Activated CD4-positive, alpha-beta T cell treated with anti-CD3 and anti-CD28 coated beads for 36 hours (primary cell): ENCODE data around the gene CRACR2B. TPM values are rescaled to one million over a fixed set of nuclear protein-coding genes. Genes with fewer than 3 reads are reported as not detected.
A peak's percentile ranks its signal among the peaks of the same experiment; 100 is the strongest.

ENCODE experiments used
- ATAC-seq: fragments of 200-7000 bp; cut with Tn5 transposase; one replicate; pipeline ENCODE4 v1.10.0; 2021; ENCODE audit warnings: mild to moderate bottlenecking, moderate library complexity
- CTCF ChIA-PET: fragments of 350-600 bp; sonication (Branson Sonifier 250); formaldehyde crosslinking; loops from one replicate; lab custom pipeline; 2021; ENCODE audit warnings: antibody characterized with exemption; lab: Charles Lee
- POLR2A ChIA-PET: fragments of 350-600 bp; sonication (Branson Sonifier 250); formaldehyde crosslinking; loops from one replicate; lab custom pipeline; 2021; ENCODE audit warnings: antibody characterized with exemption, inconsistent platforms; lab: Charles Lee
- DNase-seq: peaks from one replicate; pipeline ENCODE4 v3.0.0-alpha.2; 2020
- H3K27ac Mint-ChIP-seq: one replicate; pipeline ENCODE4 v1.8.0; 2021; ENCODE audit warnings: mixed read lengths
- H3K27me3 Mint-ChIP-seq: one replicate; pipeline ENCODE4 v1.8.0; 2021; ENCODE audit warnings: mixed read lengths
- H3K36me3 Mint-ChIP-seq: one replicate; pipeline ENCODE4 v1.8.0; 2021; ENCODE audit warnings: low read depth, mixed read lengths
- H3K4me1 Mint-ChIP-seq: one replicate; pipeline ENCODE4 v1.8.0; 2021; ENCODE audit warnings: mixed read lengths
- H3K4me3 Mint-ChIP-seq: one replicate; pipeline ENCODE4 v1.8.0; 2021; ENCODE audit warnings: mild to moderate bottlenecking, moderate library complexity, mixed read lengths
- H3K9me3 Mint-ChIP-seq: one replicate; pipeline ENCODE4 v1.8.0; 2021; ENCODE audit warnings: low read depth, mixed read lengths
- intact Hi-C, 2 experiments: fragments of 100-400 bp; cut with DNase I in 1 of 2; cut with micrococcal nuclease in 1 of 2; formaldehyde crosslinking; loops; one replicate each; pipeline versions ENCODE4 v1.14.2 to v1.15.1; 2022 to 2024; cut with DNase I, micrococcal nuclease
- total RNA-seq, 2 experiments: library from RNA; stranded (reverse); gene quantifications; one replicate each; pipeline ENCODE4 v1.2.3, GENCODE V29; 2021

The CRACR2B gene
- total RNA-seq, 2 experiments from 2014 or later: 0.33 to 0.50 TPM

GRCh38 chr11:836700-837099 lies 9.0 kb downstream of the CRACR2B start:
- peaks cover 7% of the 10 kb centered on the region for H3K36me3 Mint-ChIP-seq
- H3K4me3 Mint-ChIP-seq: no peak overlapping the region
- ChIA-PET POLR2A (no interaction called here), CTCF (interaction anchor here (1.4 kb wide), 1 partner anchor 12 kb away, joined by 3 read pairs; no protein-coding TSS in a partner anchor)
- no peak overlapping the region for H3K27ac Mint-ChIP-seq
- no peaks in the 10 kb centered on the region for H3K9me3 Mint-ChIP-seq
- H3K27me3 Mint-ChIP-seq: peaks cover 3% of the 10 kb centered on the region
- ATAC-seq: no peak
- intact Hi-C loops: no loop called here
- no peak for DNase-seq
- H3K4me1 Mint-ChIP-seq: peaks cover 29% of the 10 kb centered on the region

- ATAC-seq (no peak), DNase-seq (no peak)
- intact Hi-C loops: no loop called here
- peaks cover 7% of the 10 kb centered on the region for H3K36me3 Mint-ChIP-seq
- POLR2A ChIA-PET: no interaction called here
- no peaks in the 10 kb centered on the region for H3K9me3 Mint-ChIP-seq
- H3K4me3 Mint-ChIP-seq: no peak overlapping the region
- no peak overlapping the region for H3K27ac Mint-ChIP-seq
- CTCF ChIA-PET: interaction anchor here (1.4 kb wide), 1 partner anchor 11 kb away, joined by 3 read pairs; no protein-coding TSS in a partner anchor
- H3K4me1 Mint-ChIP-seq: peaks cover 25% of the 10 kb centered on the region
- no peaks in the 10 kb centered on the region for H3K27me3 Mint-ChIP-seq
These were observed 9.7 kb downstream of the CRACR2B start for GRCh38 chr11:837189-837989.

- H3K4me1 Mint-ChIP-seq: peaks cover 25% of the 10 kb centered on the region
- H3K27ac Mint-ChIP-seq: no peak overlapping the region
- no peaks in the 10 kb centered on the region for H3K9me3 Mint-ChIP-seq
- no peaks in the 10 kb centered on the region for H3K27me3 Mint-ChIP-seq
- intact Hi-C loops: no loop called here
- DNase-seq (no peak), ATAC-seq (no peak)
- H3K4me3 Mint-ChIP-seq: no peak overlapping the region
- H3K36me3 Mint-ChIP-seq: peaks cover 7% of the 10 kb centered on the region
- CTCF ChIA-PET: interaction anchor here (1.4 kb wide), 1 partner anchor 11 kb away, joined by 3 read pairs; no protein-coding TSS in a partner anchor
- POLR2A ChIA-PET: no interaction called here
These were observed 10.2 kb downstream of the CRACR2B start for GRCh38 chr11:837990-838307.

GRCh38 chr11:838441-839279 lies 10.9 kb downstream of the CRACR2B start:
- CTCF ChIA-PET: no interaction called here

DNA sequence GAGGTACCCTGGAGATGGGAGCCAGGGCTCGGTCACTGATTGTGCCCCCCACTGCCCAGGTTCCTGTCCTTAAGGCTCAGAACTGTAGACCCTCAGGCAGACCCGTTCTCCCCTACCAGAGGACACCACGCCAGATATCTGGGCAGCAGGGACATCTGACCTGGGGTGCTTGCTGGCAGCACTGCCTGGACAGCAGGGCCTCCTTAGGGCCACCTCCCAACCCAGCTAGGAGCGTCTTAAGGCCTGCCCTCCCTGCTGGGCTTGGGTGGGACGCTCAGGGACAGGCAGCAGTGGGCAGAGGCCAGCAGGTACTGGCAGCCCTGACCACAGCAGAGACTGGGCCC lies 11.5 kb downstream of the CRACR2B start:
- intact Hi-C loops: no loop called here
- no peak for DNase-seq
- CTCF ChIA-PET: interaction anchor here (0.6 kb wide), 1 partner anchor 19 kb away, joined by 3 read pairs; no protein-coding TSS in a partner anchor
- H3K36me3 Mint-ChIP-seq: peaks cover 7% of the 10 kb centered on the region
- H3K4me1 Mint-ChIP-seq: peaks cover 26% of the 10 kb centered on the region
- H3K9me3 Mint-ChIP-seq: no peaks in the 10 kb centered on the region
- no peak overlapping the region for H3K4me3 Mint-ChIP-seq
- H3K27ac Mint-ChIP-seq: no peak overlapping the region
- peaks cover 4% of the 10 kb centered on the region for H3K27me3 Mint-ChIP-seq
- ATAC-seq: no peak
- POLR2A ChIA-PET: no interaction called here

More at GRCh38 chr11:838441-839279, 10.9 kb downstream of the CRACR2B start:
- ATAC-seq: no peak
- peaks cover 4% of the 10 kb centered on the region for H3K27me3 Mint-ChIP-seq
- no peak overlapping the region for H3K27ac Mint-ChIP-seq
- peaks cover 7% of the 10 kb centered on the region for H3K36me3 Mint-ChIP-seq
- POLR2A ChIA-PET: no interaction called here
- peaks cover 28% of the 10 kb centered on the region for H3K4me1 Mint-ChIP-seq
- intact Hi-C loops: no loop called here
- no peaks in the 10 kb centered on the region for H3K9me3 Mint-ChIP-seq
- no peak for DNase-seq
- H3K4me3 Mint-ChIP-seq: no peak overlapping the region

DNA sequence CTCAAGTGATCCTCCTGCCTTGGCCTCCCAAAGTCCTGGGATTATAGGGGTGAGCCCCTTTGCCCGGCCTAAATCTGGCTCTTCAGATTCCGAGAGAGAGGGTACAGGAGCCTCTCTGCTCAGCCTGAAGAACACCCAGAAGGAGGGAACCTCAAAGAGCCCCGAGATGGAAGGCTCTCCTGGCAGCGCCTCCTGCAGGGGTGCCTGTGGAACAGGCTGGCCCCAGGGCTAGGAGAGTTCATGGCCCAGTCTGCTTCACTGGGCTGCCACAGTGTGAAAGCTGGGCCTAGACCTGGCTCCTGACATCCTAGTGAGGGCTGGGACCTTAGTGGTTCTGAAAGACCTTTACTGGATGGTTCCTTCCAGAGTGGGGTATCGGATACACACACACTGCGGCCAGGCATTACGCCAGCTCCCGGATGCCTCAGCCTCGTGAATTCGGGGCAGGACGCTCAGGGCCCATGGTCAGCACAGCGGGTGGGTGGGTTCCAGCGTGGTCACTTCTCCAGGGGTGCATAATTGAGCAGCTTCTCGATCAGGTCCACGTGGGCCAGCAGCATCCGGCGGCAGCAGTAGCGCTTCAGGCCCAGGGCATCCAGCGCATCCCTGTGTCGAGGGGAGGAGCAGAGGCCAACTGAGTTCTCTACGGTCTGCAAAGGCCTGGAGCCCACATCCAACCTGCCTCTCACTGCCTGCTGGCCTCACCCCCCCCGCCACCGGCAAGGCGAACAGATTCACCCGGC lies 12.3 kb downstream of the CRACR2B start:
- intact Hi-C loops: loop anchor here in 1 of 2 experiments (10.0 kb wide), 3 partner anchors 545 to 925 kb away; partner anchors contain the start of genes BRSK2 and CTSD

DNA sequence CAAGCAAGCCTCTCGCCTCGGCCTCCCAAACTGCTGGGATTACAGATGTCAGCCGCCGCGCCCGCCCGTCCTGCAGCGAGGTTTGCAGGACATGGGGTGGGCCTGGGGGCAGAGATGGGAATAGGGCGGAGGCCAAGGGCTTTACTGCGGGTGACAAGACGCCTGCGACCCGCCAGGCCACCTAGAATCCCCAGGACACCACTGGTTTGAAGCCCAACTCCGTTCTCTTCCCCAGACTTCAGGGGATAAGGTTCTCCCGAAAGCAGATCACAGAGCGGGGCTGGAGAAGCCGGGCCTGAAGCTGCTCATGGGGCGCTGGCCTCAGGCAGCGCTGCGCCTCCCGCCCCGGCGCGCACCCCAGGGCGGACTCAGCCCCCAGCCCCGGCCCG lies 14.3 kb downstream of the CRACR2B start:
- ATAC-seq (peak; percentile 41), DNase-seq (no peak)
- intact Hi-C loops: loop anchor here (1.0 to 10.0 kb wide), 13 partner anchors 9 to 923 kb away; partner anchors contain the start of genes RPLP2 (in 2 of the 2), AP2A2 (in 1 of the 2), BRSK2 (in 1 of the 2) and CHID1 (in 1 of the 2)
- POLR2A ChIA-PET: interaction anchor here (1.0 kb wide), 1 partner anchor 8 kb away, joined by 3 read pairs; no protein-coding TSS in a partner anchor
- CTCF ChIA-PET: no interaction called here
- peaks cover 7% of the 10 kb centered on the region for H3K36me3 Mint-ChIP-seq
- H3K27ac Mint-ChIP-seq: peak overlapping the region; percentile 87
- H3K4me1 Mint-ChIP-seq: peaks cover 22% of the 10 kb centered on the region
- no peaks in the 10 kb centered on the region for H3K9me3 Mint-ChIP-seq
- H3K27me3 Mint-ChIP-seq: peaks cover 4% of the 10 kb centered on the region
- H3K4me3 Mint-ChIP-seq: peak overlapping the region; percentile 84

More for the DNA sequence above, 12.3 kb downstream of the CRACR2B start:
- Mint-ChIP-seq H3K4me1 (peaks cover 25% of the 10 kb centered on the region), H3K27me3 (peaks cover 4% of the 10 kb centered on the region), H3K36me3 (peaks cover 7% of the 10 kb centered on the region), H3K9me3 (no peaks in the 10 kb centered on the region), H3K27ac (no peak overlapping the region), H3K4me3 (peak overlapping the region; percentile 84)
- ATAC-seq (no peak), DNase-seq (peak; percentile 45)
- CTCF ChIA-PET: interaction anchor here (0.6 kb wide), 1 partner anchor 20 kb away, joined by 3 read pairs; no protein-coding TSS in a partner anchor
- POLR2A ChIA-PET: no interaction called here

GRCh38 chr11:842370-843002 lies 14.8 kb downstream of the CRACR2B start, which contains the start of the genes POLR2L and TSPAN4:
Gene POLR2L, minus strand, starts transcription at chr11:842529. Its CDS starts 21 bp downstream, at chr11:842508.
Gene TSPAN4, plus strand, starts transcription at chr11:842852. Its CDS starts 7,453 bp downstream, at chr11:850305.
- ATAC-seq (peak; percentile 80), DNase-seq (peak; percentile 94)
- Mint-ChIP-seq H3K4me3 (peak within 1 kb of the TSS; percentile 84), H3K27me3 (peaks cover 4% of the 10 kb centered on the region), H3K27ac (peak within 1 kb of the TSS; percentile 87), H3K9me3 (no peaks in the 10 kb centered on the region), H3K4me1 (peaks cover 22% of the 10 kb centered on the region), H3K36me3 (peaks cover 7% of the 10 kb centered on the region)
- CTCF ChIA-PET: interaction anchor here (1.2 kb wide), 1 partner anchor 17 kb away, joined by 3 read pairs; no protein-coding TSS in a partner anchor
- POLR2A ChIA-PET: interaction anchor here (0.9 to 1.0 kb wide), 2 partner anchors 9 to 22 kb away, joined by 3 to 4 read pairs; no protein-coding TSS in a partner anchor
- intact Hi-C loops: loop anchor here (1.0 to 10.0 kb wide), 13 partner anchors 9 to 922 kb away; partner anchors contain the start of genes RPLP2 (in 2 of the 2), AP2A2 (in 1 of the 2), BRSK2 (in 1 of the 2) and CHID1 (in 1 of the 2)

DNA sequence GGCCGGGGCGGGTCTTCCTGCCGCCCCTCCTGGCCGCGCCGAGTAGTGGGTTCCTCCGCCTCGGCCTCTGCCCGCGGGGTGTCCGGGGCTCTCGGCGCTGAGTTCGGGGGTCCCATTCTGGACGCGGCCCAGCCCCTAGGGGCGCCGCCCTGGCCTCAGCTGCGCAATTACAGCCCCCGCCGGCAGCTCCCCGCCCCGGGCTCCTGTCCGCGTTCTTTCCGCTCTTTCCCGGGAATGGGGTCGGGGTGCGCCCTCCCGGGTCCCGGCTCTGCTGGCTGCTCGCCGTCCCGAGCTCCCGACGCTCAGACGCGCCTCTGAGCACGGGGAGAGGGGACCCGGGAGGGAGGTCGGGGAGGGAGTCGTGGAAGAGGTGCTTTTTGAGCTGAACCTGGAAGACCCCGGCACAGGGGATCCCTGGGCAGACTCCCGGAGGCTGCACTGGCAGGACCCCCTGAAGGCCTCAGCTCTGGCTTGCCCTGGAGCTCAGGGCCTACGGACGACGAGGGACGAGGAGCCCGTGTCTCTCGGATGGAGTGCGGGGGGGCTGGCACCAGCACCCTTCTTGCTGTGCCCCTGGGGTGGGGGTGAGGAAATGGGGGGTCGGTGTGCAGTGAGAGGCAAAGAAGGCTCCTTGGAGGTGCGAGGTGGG lies 15.5 kb downstream of the CRACR2B start:
- H3K27ac Mint-ChIP-seq: no peak overlapping the region
- intact Hi-C loops: loop anchor here (2.0 to 10.0 kb wide), 4 partner anchors 34 to 922 kb away; partner anchors contain the start of genes BRSK2 (in 1 of the 2), CTSD (in 1 of the 2) and RPLP2 (in 1 of the 2)
- peak overlapping the region; percentile 65 for H3K4me3 Mint-ChIP-seq
- POLR2A ChIA-PET: interaction anchor here (0.6 to 0.9 kb wide), 3 partner anchors 23 to 1857 kb away, joined by 4 to 8 read pairs (median 5); partner anchors contain the start of gene KCNQ1OT1
- H3K4me1 Mint-ChIP-seq: peaks cover 22% of the 10 kb centered on the region
- CTCF ChIA-PET: interaction anchor here (0.6 to 1.2 kb wide), 2 partner anchors 18 to 90 kb away, joined by 3 read pairs; no protein-coding TSS in a partner anchor
- H3K36me3 Mint-ChIP-seq: peaks cover 7% of the 10 kb centered on the region
- H3K27me3 Mint-ChIP-seq: peaks cover 4% of the 10 kb centered on the region
- H3K9me3 Mint-ChIP-seq: no peaks in the 10 kb centered on the region
- ATAC-seq: no peak
- peak; percentile 37 for DNase-seq
